Measurements from ENCODE around the gene OPN1SW.

The OPN1SW gene

GRCh38 chr7:128792471-128793180 is 17.0 kb upstream of the OPN1SW start:
- FAIRE-seq, result no peak

- no peak for FAIRE-seq
These were observed 16.4 kb upstream of the OPN1SW start for GRCh38 chr7:128791972-128792327.

GRCh38 chr7:128791121-128791971 is 15.8 kb upstream of the OPN1SW start, which contains the start of gene CCDC136:
Gene CCDC136 (plus strand): TSS chr7:128791968. CDS start chr7:128792412, 444 bp downstream.
- FAIRE-seq, result no peak

- FAIRE-seq, result no peak
These were observed 14.9 kb upstream of the OPN1SW start for GRCh38 chr7:128790315-128791041.

GRCh38 chr7:128788446-128789412 is 13.1 kb upstream of the OPN1SW start:
- FAIRE-seq, result no peak

- no peak for FAIRE-seq
These were observed 10.1 kb upstream of the OPN1SW start for GRCh38 chr7:128785738-128786137.

GRCh38 chr7:128783143-128783861 is 7.7 kb upstream of the OPN1SW start:
- FAIRE-seq, result no peak

- no peak for FAIRE-seq
These were observed 6.3 kb upstream of the OPN1SW start for GRCh38 chr7:128781851-128782250.

GRCh38 chr7:128781126-128781525 is 5.5 kb upstream of the OPN1SW start:
- FAIRE-seq, result no peak

DNA sequence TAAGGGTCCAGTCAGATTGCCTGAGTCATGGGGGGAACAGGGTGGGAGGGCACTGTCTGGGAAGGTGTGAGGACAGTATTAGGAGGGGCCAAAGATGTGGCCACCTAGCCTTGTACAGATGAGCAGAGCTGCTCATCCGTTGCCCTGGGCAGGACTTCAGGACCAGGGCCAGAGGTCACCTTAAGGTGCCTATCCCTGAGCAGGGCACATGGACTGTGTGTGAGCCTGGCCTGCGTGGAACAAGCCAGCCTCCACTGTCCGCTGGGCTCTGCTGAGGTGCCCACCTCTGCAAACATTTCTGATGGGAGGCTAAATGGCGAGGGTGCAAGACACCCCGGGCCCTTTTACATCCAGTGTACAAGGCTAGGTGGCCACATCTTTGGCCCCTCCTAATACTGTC is 3.4 kb upstream of the OPN1SW start:
- FAIRE-seq, result no peak

GRCh38 chr7:128777156-128778123 is 1.8 kb upstream of the OPN1SW start:
- FAIRE-seq, result no peak

DNA sequence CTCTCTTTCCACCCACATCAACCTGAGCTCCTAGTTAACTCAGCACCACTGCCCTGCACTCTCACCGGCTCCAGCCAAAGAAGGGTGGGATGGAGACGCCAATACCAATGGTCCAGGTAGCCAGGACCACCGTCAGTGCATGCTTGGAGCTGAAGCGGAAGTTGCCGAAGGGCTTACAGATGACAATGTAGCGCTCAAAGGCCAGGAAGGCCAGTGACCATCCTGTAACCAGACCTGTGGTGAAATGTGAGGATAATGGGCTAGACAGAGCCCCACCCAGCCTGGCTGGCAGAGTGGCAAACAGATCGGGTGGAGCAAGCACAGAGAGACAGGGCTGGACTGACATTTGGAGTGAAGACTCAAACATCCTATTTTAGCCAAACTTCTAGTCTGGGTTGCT is 673 bp downstream of the OPN1SW start:
- FAIRE-seq, result no peak

- no peak for FAIRE-seq
These were observed 1.4 kb downstream of the OPN1SW start for GRCh38 chr7:128774029-128774689.

DNA sequence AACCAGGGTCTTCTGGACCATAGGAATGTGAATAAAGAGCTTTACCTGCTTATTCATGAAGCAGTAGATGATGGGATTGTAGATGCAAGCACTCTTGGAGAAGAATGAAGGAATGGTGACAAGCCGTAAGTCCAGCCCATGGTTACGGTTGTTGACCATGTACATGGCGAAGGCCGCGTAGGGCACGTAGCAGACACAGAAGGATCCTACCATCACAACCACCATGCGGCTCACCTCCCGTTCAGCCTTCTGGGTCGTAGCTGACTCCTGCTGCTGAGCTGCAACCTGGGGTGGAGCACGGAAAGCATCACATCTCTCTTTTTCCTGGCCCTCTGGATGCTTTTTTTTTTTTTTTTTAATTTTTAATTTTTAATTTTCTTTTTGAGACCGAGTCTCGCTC is 2.0 kb downstream of the OPN1SW start:
- FAIRE-seq, result no peak

GRCh38 chr7:128770233-128770632 is 5.4 kb downstream of the OPN1SW start:
- FAIRE-seq, result no peak

DNA sequence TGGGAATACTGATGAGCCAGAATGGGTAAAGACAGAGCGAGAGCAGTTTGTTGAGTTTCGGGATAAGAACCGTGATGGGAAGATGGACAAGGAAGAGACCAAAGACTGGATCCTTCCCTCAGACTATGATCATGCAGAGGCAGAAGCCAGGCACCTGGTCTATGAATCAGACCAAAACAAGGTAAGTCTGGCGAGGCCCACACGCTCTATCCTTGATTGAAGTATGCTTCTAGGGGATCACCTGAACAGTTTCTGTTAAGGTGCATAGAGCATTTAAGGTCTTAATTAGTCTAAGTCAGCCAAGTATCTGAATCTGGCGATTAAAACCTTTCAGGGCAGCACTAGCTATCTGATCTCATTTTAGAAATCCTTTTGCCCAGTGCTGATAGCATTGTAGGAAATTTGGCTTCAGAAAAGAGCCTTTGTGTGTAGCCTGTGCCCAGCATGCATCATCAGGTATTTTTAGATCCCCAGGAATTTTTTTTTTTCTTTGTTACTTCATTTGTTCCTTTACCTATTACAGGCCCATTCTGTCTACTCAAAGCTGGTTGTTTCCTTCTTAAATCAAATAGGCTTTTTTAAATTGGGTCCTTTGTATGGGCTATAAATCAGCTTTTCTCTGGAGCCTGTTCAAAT is 8.0 kb downstream of the OPN1SW start:
- no peak for FAIRE-seq

DNA sequence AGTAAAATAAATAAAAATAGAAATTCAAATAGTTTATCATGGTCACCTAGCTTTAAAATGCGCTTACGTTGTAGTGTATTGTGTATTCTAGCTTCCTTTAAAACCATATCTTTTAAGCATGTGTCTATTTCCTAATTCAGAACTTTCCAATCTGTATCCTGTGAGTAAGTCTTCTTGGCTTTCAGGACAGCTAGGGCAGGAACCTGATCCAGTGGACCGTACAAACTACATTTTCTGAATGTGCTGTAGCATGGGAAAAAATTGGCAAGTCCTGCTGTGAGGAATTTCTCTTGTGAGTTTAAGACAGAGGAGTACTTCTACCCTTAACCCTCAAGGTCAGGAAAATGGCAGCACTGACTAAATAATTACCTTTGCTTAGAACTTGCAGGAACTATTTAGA is 12.1 kb downstream of the OPN1SW start:
- no peak for FAIRE-seq

- no peak for FAIRE-seq
These were observed 16.4 kb downstream of the OPN1SW start for GRCh38 chr7:128759242-128759641.

DNA sequence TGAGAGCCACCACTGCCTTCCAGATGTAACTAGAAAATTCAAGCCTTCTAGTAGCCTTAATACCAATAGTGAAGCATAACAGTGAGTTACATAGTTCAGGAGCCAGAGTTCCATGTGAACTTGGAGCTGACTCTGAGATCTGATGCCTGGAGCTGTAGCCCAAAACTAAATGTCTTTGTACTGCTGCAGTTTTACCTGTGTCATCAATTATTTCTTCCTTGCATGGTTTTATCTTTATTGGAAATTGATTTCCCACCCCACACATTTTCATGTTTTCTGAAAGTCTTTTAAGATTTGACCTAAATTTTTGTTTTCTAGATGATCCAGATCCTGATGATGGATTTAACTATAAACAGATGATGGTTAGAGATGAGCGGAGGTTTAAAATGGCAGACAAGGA is 17.0 kb downstream of the OPN1SW start:
- FAIRE-seq, result no peak

Measured in colon (tissue), 2 donors.